Measurements from ENCODE around the gene CRB2.

The CRB2 gene

DNA sequence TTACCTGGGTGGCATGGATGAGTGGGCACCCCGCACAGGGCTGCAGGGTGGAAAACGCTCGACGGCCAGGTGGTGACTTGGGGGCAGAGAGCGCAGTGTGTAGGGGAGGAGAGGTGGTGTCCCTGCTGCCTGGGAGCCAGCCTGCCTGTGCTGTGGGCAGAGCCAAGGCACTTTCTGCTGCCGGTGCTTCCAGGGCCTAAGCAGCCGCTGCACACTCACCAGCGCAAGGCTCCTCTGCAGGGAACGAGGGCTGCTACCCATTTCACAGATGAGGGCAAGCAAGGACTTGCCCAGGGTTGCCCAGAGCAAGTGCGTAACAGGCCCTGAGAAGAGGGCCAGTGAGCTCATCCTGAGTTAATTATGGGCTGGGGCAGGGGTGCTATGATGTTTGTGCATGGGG lies 62.5 kb downstream of the CRB2 start:
- no peak for DNase-seq

DNA sequence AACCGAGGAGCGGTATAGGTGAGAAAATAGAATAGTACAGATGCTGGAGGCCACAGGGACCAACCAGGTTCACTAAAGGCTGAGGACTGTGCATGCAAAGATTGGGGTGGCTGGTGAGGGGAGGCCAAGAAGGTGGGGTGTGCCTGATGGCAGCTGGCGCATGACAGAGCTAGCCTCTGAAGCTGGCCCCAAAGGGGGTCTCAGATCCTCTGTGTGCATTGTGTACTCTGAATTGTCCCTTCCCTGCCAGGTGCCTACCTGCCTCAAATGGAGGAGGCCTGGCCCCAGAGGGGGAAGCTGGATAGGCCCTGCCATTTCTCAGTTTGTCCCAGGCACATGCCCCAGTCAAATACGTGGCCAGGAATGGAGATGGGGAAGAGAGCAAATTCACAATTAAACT lies 63.1 kb downstream of the CRB2 start:
- no peak for DNase-seq

DNA sequence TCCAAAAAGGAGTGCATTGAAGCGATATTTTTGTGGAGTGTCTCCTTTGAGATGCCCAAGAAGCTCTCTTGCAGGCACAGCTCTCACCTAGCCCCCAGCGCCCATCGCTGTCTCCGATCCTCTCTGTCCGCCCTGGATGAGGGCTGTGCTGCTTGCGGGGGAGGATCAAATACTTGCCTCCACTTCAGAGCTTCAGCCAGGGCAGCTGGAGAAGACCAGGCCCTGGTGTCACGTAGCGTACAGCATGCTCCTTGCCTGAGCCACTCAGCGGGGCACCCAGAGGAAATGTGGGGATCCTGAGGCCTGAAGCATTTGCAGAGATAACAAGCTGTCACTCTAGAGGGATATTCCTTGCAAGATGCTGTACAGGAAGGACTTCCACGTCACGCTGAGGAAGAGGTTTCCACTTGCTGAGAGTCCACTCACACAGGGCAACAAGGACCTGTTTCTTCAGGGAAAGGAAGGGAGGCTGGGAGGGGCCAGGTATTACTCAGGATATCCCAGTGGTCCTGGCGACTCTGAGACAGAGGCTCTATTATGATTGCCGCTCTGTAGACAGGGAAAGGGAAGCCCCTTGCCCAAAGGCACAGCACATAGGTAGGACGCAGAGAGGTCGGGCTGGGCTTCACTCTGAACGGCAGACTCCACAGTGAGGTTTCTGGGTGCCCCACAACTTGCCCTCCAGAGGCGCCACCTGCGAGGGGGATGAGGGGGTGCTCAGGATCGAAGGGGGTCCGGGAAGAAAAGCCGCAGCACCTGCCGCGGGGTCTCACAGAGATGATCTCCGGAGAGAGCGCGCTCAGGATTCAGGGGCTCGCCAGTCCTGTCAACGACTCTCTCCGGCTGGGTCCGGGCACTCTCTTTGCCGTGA lies 64.0 kb downstream of the CRB2 start:
- no peak for DNase-seq

DNA sequence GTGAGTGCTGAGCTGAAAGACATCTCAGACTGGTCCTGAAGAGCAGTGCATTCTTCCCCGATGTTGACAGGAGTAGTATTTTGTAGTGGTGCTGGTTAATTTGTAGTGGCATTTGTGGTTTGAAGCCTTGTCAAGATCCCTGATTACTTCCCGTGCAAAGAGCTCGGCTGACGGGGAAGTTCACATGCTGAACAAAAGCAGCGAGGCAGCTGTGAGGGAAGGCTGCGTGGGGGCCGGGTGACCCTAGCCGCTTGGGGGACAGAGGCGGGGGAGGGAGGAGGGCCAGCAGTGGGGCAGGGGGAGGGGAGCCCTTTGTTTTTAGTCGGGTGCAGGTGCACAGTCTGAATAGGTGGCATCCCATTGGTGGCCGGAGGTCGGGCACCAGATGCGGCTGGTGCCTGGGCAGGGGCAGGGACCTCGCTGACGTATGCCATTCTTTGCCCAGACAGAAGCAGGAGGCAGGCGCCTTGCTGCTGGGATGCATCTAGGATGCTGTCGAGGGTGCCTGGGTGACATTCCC lies 64.7 kb downstream of the CRB2 start:
- DNase-seq, result no peak

DNA sequence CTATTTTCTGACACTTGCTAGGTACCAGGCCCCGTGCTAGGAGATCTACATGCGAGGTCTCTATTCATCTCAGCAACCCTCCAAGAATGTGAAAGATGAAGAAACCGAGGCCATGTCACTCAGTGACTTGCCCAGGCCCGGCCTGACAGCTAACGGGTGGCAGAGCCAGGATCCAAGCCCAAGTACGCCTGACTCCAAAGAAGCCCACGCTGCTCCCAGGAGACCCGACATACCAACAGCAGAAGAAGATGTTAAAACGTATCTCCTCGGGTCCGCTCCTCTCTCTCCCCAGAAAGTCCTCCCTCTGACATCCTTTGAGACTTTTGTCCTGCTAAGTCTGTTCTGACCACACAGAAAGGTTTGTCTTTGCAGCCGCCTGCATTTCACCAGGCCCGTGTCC lies 65.2 kb downstream of the CRB2 start:
- no peak for DNase-seq

DNA sequence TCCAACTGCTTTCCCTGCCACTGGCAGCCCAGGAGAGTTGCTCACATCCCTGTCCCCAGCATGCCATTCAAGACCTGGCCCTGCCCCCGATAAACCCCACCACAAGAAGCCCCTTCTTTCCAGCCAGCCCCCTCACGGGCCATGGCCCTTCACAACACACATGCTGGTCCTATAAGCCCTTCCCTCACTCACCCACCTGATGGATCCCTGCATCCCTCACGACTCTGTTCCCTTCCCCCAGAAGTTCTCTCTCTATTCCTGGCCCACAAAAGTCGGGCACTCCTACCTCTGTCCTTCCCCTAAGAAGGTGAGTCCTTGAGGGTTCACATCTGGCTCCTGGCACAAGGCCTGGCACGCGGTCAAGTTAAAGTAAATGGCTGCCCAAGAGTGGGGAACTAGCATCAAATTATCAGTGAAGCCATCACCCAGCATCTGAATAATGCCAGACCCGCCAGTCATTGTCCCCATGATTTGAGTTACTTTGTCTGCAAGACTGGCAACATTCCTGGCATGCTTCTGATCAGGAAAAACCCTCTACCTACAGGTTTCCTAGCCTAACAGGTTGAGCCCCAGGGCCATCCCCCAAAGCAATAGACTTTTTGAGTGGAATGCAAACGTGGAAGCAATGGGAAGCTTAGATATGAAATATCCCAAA lies 65.9 kb downstream of the CRB2 start:
- no peak for DNase-seq

DNA sequence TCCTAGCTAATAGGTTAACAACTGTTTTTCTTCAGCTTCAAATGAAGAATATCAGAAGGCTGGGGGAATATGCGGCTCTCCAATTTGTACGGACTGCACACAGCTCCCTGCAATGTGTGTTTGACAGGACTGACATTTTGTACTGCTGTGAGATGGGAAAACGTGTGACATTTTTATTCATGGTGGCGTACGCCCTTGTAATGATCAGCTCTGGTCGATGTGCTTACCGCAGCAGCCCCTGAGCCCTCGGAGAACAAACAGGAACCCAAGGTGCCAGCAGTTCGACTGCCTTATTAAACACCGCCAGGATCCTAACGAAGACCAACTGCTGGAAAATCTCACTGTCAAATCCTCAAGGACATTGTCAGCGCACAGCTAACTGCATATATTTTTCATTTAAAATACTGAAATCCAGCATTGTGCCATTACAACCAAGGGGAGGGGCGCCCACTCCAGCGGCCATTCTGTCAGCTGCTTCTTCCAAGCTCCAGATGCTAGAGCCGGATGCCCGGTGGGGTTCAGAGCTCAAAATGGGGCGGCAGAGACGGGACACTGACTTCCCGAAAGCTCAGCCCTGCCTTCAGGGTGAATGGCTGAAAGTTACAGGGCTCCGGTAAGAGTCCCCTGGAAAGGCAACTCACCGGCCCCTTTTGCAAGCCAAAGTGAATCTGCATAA lies 66.8 kb downstream of the CRB2 start:
- no peak for DNase-seq

DNA sequence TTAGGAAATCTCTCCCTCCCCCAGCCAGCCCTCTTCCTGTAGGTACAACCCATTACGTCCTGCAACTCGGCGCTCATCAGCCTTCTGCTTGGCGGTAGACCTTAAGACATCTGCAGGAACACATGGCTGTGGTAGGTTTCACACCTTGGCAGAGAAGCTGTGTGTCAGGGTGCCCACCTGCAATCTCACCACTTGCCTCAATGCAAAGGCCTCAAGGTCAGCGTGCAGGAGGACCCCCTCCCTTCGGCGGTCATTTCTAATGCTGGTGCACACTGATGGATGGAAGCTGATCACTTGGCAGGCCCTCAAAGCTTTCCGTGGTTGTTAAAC lies 67.3 kb downstream of the CRB2 start:
- no peak for DNase-seq

DNA sequence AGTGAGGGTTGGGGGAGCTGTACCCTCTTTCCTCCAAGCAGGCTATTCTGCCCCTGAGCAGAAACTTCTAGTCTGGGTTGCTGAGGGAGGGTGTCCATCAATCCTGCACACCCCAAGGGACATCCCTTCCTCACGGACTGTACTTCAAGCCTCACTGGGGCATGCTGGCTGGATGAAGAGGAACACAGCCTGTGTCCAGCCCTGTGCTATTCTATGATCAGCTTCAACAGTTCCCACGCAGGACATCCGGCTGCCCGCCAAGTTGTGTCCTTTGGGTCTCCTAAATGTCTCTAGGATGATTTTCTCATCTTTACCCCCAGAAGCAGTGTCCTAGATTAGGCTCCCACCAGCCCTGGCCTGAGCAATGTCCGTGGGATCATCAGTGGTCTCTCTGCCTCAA lies 68.1 kb downstream of the CRB2 start:
- no peak for DNase-seq

DNA sequence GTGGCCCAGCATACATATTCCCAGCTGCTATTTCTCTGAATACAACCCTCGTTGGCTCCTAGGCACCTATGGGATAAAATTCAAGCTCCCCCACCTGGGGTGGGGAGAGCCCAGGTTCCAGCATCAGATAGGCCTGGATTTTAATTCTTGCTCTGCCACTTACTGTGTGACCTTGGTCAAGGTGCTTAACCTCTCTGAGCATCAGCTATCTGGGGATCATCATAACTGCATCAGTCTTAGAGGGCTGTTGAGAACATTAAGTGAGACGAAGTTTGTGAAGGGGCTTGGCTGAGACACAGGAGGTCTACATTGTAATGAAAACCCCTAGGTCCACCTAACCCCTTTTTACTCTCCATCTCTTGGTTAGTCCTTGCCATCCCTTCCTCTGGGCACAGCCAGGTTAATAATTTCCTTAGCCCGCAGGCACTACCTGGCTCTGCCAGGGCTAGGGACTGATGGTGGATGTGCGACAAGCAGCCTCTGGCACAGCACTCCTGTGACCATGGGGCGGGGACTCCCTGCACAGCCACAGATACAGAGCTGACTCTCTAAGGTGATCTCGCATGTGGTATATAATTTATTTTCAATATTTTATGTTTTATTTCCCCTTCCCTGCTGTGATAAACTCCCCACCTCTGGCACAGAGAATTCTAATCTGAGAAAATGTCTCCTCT lies 68.7 kb downstream of the CRB2 start:
- DNase-seq, result no peak

DNA sequence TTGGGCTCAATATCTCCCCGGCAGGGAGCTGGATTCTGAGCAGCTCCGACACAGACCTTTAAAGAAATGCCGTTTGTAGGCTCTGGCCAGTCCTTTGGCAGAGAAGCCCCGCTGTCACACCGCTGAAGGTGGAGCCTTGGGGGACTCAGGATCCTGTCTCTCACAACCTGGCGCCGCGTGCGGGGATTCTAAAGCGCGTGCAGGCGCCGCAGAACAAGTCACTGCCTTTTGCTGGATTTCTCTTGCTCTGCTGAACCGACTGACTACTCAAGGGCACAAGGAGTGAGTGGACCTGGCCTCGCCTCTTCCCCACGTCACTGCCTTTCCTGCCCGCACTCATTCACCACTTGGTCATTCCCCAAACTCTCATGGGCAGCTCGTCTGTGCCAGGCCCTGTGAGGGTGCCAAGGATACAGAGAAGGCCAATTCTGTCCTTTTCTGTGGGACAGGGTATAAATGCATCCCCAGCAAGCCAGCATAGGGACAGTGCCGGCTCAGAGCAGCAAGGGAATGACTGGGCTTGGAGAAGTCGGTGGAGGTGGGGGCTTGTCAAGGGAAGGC lies 69.3 kb downstream of the CRB2 start:
- peak in 37 of 56 donors; percentile 6 to 72 (median 34) for DNase-seq

DNA sequence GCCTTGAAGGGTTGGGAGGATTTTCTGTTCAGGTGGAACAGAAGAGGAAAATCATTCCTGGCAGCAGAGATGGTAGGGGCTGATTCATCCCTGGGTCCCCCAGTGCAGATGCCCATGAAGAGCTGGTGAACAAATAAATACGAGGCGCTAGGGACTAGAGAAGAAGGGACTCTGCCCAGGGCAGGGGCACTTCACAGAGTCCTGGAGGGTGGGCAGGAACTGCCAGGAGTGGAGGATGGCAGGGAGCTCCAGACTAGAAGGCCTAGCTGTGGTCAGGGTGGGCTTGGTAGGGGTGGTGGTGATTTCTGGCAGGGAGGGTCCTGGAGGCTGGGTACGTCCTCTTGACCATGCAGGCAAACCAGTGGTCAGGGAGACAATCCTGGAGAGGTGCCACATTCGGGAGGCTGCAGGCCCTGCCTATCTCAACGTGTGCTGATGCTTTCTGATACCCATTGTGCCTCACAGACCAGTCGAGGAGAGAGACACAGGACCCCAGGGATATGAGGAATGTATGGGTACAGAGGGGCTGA lies 69.9 kb downstream of the CRB2 start:
- DNase-seq, result no peak

DNA sequence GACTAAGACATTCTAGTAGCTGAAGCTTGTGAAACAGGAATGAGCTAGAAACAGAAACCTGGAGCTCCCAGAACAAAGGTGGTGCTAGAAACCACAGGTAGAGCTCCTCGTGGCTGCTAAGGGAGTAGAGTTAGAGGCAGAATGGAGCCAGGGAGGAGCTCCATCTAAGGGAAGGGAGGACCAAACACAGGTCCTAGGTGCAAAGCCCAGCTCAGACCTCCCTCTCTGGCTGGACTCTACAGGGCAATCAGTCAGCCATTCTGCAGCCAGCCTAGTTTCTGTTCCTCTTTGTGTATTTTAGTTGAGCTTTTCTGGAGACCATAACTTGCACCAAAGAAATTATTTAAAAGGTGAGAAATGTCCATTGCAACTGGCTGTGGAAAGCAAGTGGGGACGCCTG lies 70.4 kb downstream of the CRB2 start:
- DNase-seq, result no peak

All from nucleus accumbens (tissue), 56 donors.